GM23338 (cell line): ENCODE data around the gene GAN. TPM values are rescaled to one million over a fixed set of nuclear protein-coding genes. Genes with fewer than 3 reads are reported as not detected.
"Not testable (repeated sequence)": the region's sequence is repeated elsewhere in the genome, so short reads cannot be mapped to it uniquely, and the experiment has no call there.

Experiments used
- ATAC-seq: fragments of 200-7000 bp; cut with Tn5 transposase; 3 replicates; pipeline ENCODE4 v1.9.1; 2020
- DNase-seq: peaks from one replicate; pipeline ENCODE4 v3.0.0-alpha.2; 2015; ENCODE audit warnings: low spot score
- H2AFZ ChIP-seq: fragments of 200-600 bp; sonication (generic); 2 replicates; pipeline ENCODE4 v1.8.0; 2016; ENCODE audit warnings: antibody characterized with exemption, mild to moderate bottlenecking, moderate library complexity
- H3F3A ChIP-seq: fragments of 200-600 bp; sonication (generic); replicated peaks from 2 replicates; pipeline ENCODE4 v1.8.0; 2017; ENCODE audit warnings: antibody characterized with exemption, mixed run types, low read depth
- H3K27ac ChIP-seq: fragments of 200-600 bp; sonication (generic); 2 replicates; pipeline ENCODE4 v1.6.1; 2016; ENCODE audit warnings: low read depth
- H3K27me3 ChIP-seq: fragments of 200-600 bp; sonication (generic); 2 replicates; pipeline ENCODE4 v1.8.0; 2016; ENCODE audit warnings: mild to moderate bottlenecking, mixed run types, moderate library complexity; ENCODE audit not compliant: insufficient read depth
- H3K36me3 ChIP-seq: fragments of 200-600 bp; sonication (generic); 2 replicates; pipeline ENCODE4 v1.8.0; 2016; ENCODE audit warnings: mild to moderate bottlenecking; ENCODE audit not compliant: insufficient read depth
- H3K4me1 ChIP-seq: fragments of 200-600 bp; sonication (generic); 2 replicates; pipeline ENCODE4 v1.8.0; 2016; ENCODE audit warnings: mild to moderate bottlenecking, moderate library complexity; ENCODE audit not compliant: insufficient read depth
- H3K4me2 ChIP-seq: fragments of 200-600 bp; sonication (generic); 2 replicates; pipeline ENCODE4 v1.7.1; 2017; ENCODE audit warnings: mixed run types
- H3K4me3 ChIP-seq: fragments of 200-600 bp; sonication (generic); 2 replicates; pipeline ENCODE4 v1.6.1; 2016; ENCODE audit warnings: mixed run types
- H3K79me2 ChIP-seq: fragments of 200-600 bp; sonication (generic); replicated peaks from 2 replicates; pipeline ENCODE4 v1.8.0; 2017; ENCODE audit warnings: mild to moderate bottlenecking; ENCODE audit not compliant: insufficient read depth
- H3K9me2 ChIP-seq: fragments of 200-600 bp; sonication (generic); 2 replicates; pipeline ENCODE4 v1.8.0; 2017; ENCODE audit not compliant: insufficient read depth
- H4K20me1 ChIP-seq: fragments of 200-600 bp; sonication (generic); replicated peaks from 2 replicates; pipeline ENCODE4 v1.8.0; 2017; ENCODE audit warnings: mild to moderate bottlenecking; ENCODE audit not compliant: insufficient read depth
- H3K27ac Mint-ChIP-seq: 2 replicates; pipeline ENCODE4 v1.8.0; 2020; ENCODE audit warnings: inconsistent platforms, mild to moderate bottlenecking, moderate library complexity, mixed read lengths
- H3K27me3 Mint-ChIP-seq: 3 replicates; pipeline ENCODE4 v1.8.0; 2022; ENCODE audit warnings: low read depth, mild to moderate bottlenecking, moderate library complexity, mixed read lengths, inconsistent platforms; ENCODE audit not compliant: insufficient read depth, poor library complexity
- H3K36me3 Mint-ChIP-seq: 3 replicates; pipeline ENCODE4 v1.8.0; 2021; ENCODE audit warnings: low read depth, mild to moderate bottlenecking, inconsistent platforms, moderate library complexity, mixed read lengths
- H3K4me1 Mint-ChIP-seq: 3 replicates; pipeline ENCODE4 v1.8.0; 2020; ENCODE audit warnings: mild to moderate bottlenecking, inconsistent platforms, mixed read lengths
- H3K4me3 Mint-ChIP-seq: 3 replicates; pipeline ENCODE4 v1.8.0; 2021; ENCODE audit warnings: moderate library complexity, mild to moderate bottlenecking, inconsistent platforms, mixed read lengths
- H3K9me3 Mint-ChIP-seq: 3 replicates; pipeline ENCODE4 v1.8.0; 2020; ENCODE audit warnings: moderate library complexity, mild to moderate bottlenecking, inconsistent platforms, mixed read lengths
- CREB1 ChIP-seq: fragments of 250-450 bp; sonication (Bioruptor Pico); IDR thresholded peaks from 2 replicates; pipeline ENCODE4 v1.5.0; 2020; ENCODE audit warnings: low read depth, mild to moderate bottlenecking, moderate library complexity
- JUNB ChIP-seq: IDR thresholded peaks from one replicate; pipeline ENCODE4 v1.6.1; 2016; ENCODE audit warnings: antibody characterized with exemption; ENCODE audit not compliant: unreplicated experiment
- NANOG ChIP-seq: IDR thresholded peaks from 2 replicates; pipeline ENCODE4 v1.6.1; 2016; ENCODE audit warnings: antibody characterized with exemption, borderline replicate concordance
- polyA plus RNA-seq: library from polyadenylated mRNA; unstranded; fragments of >200 nt; fragmentation: Nextera tagmentation; extraction: Ambion mirVana; gene quantifications from 2 replicates; pipeline ENCODE4 v1.2.1, GENCODE V29; 2016
- total RNA-seq: library from RNA; depleted of rRNA; stranded (reverse); fragments of >200 nt; shearing (Covaris generic); gene quantifications from 2 replicates; pipeline ENCODE4 v1.2.3, GENCODE V29; 2014
- TF ChIP-seq, protein P1 (sequence below), 2 experiments: fragments of 200-600 bp in 1 of 2; sonication (generic) in 1 of 2; conservative IDR thresholded peaks; 2 replicates each; pipeline versions ENCODE4 v1.5.1 to v1.6.1; 2016 to 2017; ENCODE audit warnings: antibody characterized with exemption in 2 of 2, low read depth in 2 of 2, mild to moderate bottlenecking in 2 of 2, moderate library complexity in 1 of 2

Gene GAN
- total and polyA plus RNA-seq, 2 experiments from 2014 or later: 8.1 to 28.5 TPM

DNA sequence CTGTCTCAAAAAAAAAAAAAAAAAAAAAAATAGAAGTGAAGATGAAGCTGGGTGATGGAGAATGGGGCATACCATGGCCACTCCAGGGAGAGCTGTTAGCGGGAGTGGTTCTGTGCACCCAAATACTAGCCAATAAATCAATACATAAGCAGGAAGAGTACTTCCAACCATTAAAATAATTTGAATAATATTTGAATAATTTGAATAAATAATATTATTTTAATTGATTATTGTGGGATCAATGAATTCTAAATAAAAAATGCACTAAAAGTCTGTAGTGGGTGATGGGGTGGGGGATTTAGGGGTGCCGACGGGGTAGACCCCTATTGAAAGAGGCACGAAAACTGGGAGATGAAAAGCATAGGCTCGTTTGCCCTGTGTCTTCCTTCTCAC is 88.4 kb downstream of the GAN start (continued):
- TF ChIP-seq CREB1 (CRISPR knock-in tag) (no peak), NANOG (no peak), JUNB (no peak)
- TF ChIP-seq, protein P1, sequence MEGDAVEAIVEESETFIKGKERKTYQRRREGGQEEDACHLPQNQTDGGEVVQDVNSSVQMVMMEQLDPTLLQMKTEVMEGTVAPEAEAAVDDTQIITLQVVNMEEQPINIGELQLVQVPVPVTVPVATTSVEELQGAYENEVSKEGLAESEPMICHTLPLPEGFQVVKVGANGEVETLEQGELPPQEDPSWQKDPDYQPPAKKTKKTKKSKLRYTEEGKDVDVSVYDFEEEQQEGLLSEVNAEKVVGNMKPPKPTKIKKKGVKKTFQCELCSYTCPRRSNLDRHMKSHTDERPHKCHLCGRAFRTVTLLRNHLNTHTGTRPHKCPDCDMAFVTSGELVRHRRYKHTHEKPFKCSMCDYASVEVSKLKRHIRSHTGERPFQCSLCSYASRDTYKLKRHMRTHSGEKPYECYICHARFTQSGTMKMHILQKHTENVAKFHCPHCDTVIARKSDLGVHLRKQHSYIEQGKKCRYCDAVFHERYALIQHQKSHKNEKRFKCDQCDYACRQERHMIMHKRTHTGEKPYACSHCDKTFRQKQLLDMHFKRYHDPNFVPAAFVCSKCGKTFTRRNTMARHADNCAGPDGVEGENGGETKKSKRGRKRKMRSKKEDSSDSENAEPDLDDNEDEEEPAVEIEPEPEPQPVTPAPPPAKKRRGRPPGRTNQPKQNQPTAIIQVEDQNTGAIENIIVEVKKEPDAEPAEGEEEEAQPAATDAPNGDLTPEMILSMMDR (conservative IDR thresholded peaks at IDR 0.05; ENCODE audit: low read depth in 2 of 2): no peak

- peaks cover 2% of the 10 kb centered on the region; the same call in 1 of the 3 replicates for H3K4me1 Mint-ChIP-seq
- H3K36me3 Mint-ChIP-seq: no peaks in the 10 kb centered on the region
- no peak overlapping the region for H3K27ac Mint-ChIP-seq
- H2AFZ ChIP-seq: peak overlapping the region; percentile 98
- peak overlapping the region; percentile 53 for H3K4me3 ChIP-seq
- peak overlapping the region; percentile 84 for H3K4me2 ChIP-seq
- ATAC-seq: peak; percentile 96
- H3K4me3 Mint-ChIP-seq: peak overlapping the region; percentile 45; the same call in 2 of the 3 replicates
- H3K27ac ChIP-seq: no peak overlapping the region
- H4K20me1 ChIP-seq: no peaks in the 10 kb centered on the region
- peak; percentile 95 for DNase-seq
- no peaks in the 10 kb centered on the region for H3K79me2 ChIP-seq
- H3K27me3 ChIP-seq: no peaks in the 10 kb centered on the region; the same call in 1 of the 2 replicates
- peaks cover 10% of the 10 kb centered on the region for H3K27me3 Mint-ChIP-seq
- no peaks in the 10 kb centered on the region for H3K36me3 ChIP-seq
- TF ChIP-seq JUNB (no peak), CREB1 (CRISPR knock-in tag) (peak; percentile 54; the same call in 1 of the 2 replicates)
- TF ChIP-seq, protein P1 (conservative IDR thresholded peaks at IDR 0.05; ENCODE audit: low read depth in 2 of 2): peak; percentile 89 to 100
- H3K9me2 ChIP-seq: no peaks in the 10 kb centered on the region
- no peaks in the 10 kb centered on the region for H3F3A ChIP-seq
- H3K4me1 ChIP-seq: no peaks in the 10 kb centered on the region
- no peaks in the 10 kb centered on the region for H3K9me3 Mint-ChIP-seq
Observed at GRCh38 chr16:81403601-81404391, 89.0 kb downstream of the GAN start.

DNA sequence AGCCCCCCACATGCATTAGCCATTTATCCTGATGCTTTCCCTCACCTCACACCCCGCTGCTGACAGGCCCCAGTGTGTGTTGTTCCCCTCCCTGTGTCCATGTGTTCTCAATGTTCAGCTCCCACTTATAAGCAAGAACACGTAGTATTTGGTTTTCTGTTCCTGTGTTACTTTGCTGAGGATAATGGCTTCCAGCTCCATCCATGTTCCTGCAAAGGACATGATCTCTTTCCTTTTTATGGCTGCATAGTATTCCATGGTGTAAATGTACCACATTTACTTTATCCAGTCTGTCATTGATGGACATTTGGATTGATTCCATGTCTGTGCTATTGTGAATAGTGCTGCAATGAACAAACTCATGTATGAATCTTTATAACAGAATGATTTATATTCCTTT is 90.2 kb downstream of the GAN start:
- not testable (repeated sequence) for H3K9me3 Mint-ChIP-seq, H3K27ac Mint-ChIP-seq

More for the DNA sequence above, 90.2 kb downstream of the GAN start:
- not testable (repeated sequence) for H3K4me1 ChIP-seq, DNase-seq, H3K4me2 ChIP-seq, H3K27me3 ChIP-seq, H3K4me3 ChIP-seq, H3K79me2 ChIP-seq, ATAC-seq, H3K4me3 Mint-ChIP-seq, H3K36me3 Mint-ChIP-seq, H3K9me2 ChIP-seq, H3K36me3 ChIP-seq, H2AFZ ChIP-seq, H3K4me1 Mint-ChIP-seq, H4K20me1 ChIP-seq, H3K27ac ChIP-seq, H3F3A ChIP-seq
- peaks cover 13% of the 10 kb centered on the region for H3K27me3 Mint-ChIP-seq
